GM12878 (cell line): ENCODE measurements around the gene ASB3. TPM values are rescaled to one million over a fixed set of nuclear protein-coding genes. Genes with fewer than 3 reads are reported as not detected.

Source experiments
- ATAC-seq: fragments of 200-7000 bp; cut with Tn5 transposase; 3 replicates; pipeline ENCODE4 v1.9.1; 2020; ENCODE audit warnings: mild to moderate bottlenecking, moderate library complexity
- BruUV-seq: library from RNA; stranded (reverse); fragments of 400-500 nt; replicated peaks from 2 replicates; lab custom pipeline; 2021; lab: Mats Ljungman, UMichigan
- CTCF ChIA-PET: fragments of 300-600 bp; sonication (Branson Sonifier 250); formaldehyde crosslinking; extraction: SDS; loops from one replicate; lab custom pipeline; 2021; ENCODE audit warnings: inconsistent platforms; lab: Yijun Ruan, JAX
- POLR2A ChIA-PET: fragments of 350-600 bp; formaldehyde crosslinking; extraction: SDS; loops from one replicate; lab custom pipeline; 2021; ENCODE audit warnings: inconsistent platforms; lab: Charles Lee
- RAD21 ChIA-PET: fragments of 300-600 bp; sonication (Branson Sonifier 250); formaldehyde crosslinking; loops from one replicate; lab custom pipeline; 2023; ENCODE audit warnings: antibody characterized with exemption; ENCODE audit not compliant: unreplicated experiment; lab: Charles Lee
- SMC1A ChIA-PET: fragments of 300-600 bp; sonication (Branson Sonifier 250); formaldehyde crosslinking; loops from one replicate; lab custom pipeline; 2023; ENCODE audit not compliant: unreplicated experiment, uncharacterized antibody; lab: Charles Lee
- DNase-seq: peaks from one replicate; pipeline ENCODE4 v3.0.0-alpha.2; 2011; ENCODE audit warnings: low read depth, low spot score
- FAIRE-seq: peaks from 3 replicates; lab custom pipeline; 2011; peaks lifted over from hg19 to GRCh38; lab: Jason Lieb, UNC
- H2AFZ ChIP-seq: 2 replicates; pipeline ENCODE4 v1.6.0; 2011; ENCODE audit warnings: low read depth, low read length, control low read depth; ENCODE audit not compliant: control insufficient read depth
- H3K27ac ChIP-seq: 2 replicates; pipeline ENCODE4 v1.5.1; 2011; ENCODE audit warnings: control low read depth; ENCODE audit not compliant: control insufficient read depth, insufficient read depth
- H3K27me3 ChIP-seq, 2 experiments: replicated peaks in 1 of 2; 2 replicates each; pipeline versions ENCODE4 v1.6.0 to v1.6.1; 2011; ENCODE audit warnings: low read length in 1 of 2; ENCODE audit not compliant: control insufficient read depth in 2 of 2, insufficient read depth in 2 of 2
- H3K36me3 ChIP-seq, 2 experiments: 2 replicates each; pipeline ENCODE4 v1.5.1; 2011; ENCODE audit warnings: low read length in 1 of 2; ENCODE audit not compliant: control insufficient read depth in 2 of 2, insufficient read depth in 2 of 2
- H3K4me1 ChIP-seq: 2 replicates; pipeline ENCODE4 v1.6.1; 2011; ENCODE audit warnings: mild to moderate bottlenecking, low read length, moderate library complexity, mixed read lengths; ENCODE audit not compliant: control insufficient read depth, insufficient read depth
- H3K4me2 ChIP-seq: 2 replicates; pipeline ENCODE4 v1.6.0; 2011; ENCODE audit warnings: control low read depth; ENCODE audit not compliant: control insufficient read depth, insufficient read depth
- H3K4me3 ChIP-seq: fragments of 200-600 bp; sonication (generic); 2 replicates; pipeline ENCODE4 v1.5.1; 2016
- H3K79me2 ChIP-seq: 2 replicates; pipeline ENCODE4 v1.6.0; 2011; ENCODE audit warnings: low read length; ENCODE audit not compliant: control insufficient read depth, insufficient read depth
- H3K9ac ChIP-seq: 2 replicates; pipeline ENCODE4 v1.8.0; 2011; ENCODE audit warnings: low read length, control low read depth, mixed read lengths; ENCODE audit not compliant: control insufficient read depth, insufficient read depth
- H3K9me3 ChIP-seq: replicated peaks from 3 replicates; pipeline ENCODE4 v1.5.1; 2011; ENCODE audit warnings: mild to moderate bottlenecking, low read length; ENCODE audit not compliant: control insufficient read depth, insufficient read depth
- H4K20me1 ChIP-seq: 2 replicates; pipeline ENCODE4 v1.6.0; 2011; ENCODE audit not compliant: control insufficient read depth, insufficient read depth
- ATF2 ChIP-seq: IDR thresholded peaks from 2 replicates; pipeline ENCODE4 v1.6.1; 2012; ENCODE audit warnings: low read length, inconsistent platforms
- CREM ChIP-seq: IDR thresholded peaks from 2 replicates; pipeline ENCODE4 v1.6.1; 2014; ENCODE audit warnings: antibody characterized with exemption, low read depth
- E2F8 ChIP-seq: fragments of 450-650 bp; IDR thresholded peaks from 2 replicates; pipeline ENCODE4 v1.6.1; 2018; ENCODE audit warnings: mild to moderate bottlenecking, low read depth, moderate library complexity; ENCODE audit not compliant: partially characterized antibody
- GATAD2B ChIP-seq: fragments of 450-650 bp; conservative IDR thresholded peaks from 2 replicates; pipeline ENCODE4 v1.6.1; 2017; ENCODE audit warnings: low read depth, mild to moderate bottlenecking, moderate library complexity
- WGBS: methylation state at CpG from one replicate; pipeline ENCODE4 v1.1.6; 2016; ENCODE audit warnings: low lambda C conversion rate; ENCODE audit not compliant: insufficient replicate concordance, insufficient coverage; ENCODE audit errors: missing lambda C conversion rate; 5-methylcytosine and 5-hydroxymethylcytosine counted together
- in situ Hi-C: fragments of 300-500 bp; cut with MboI; formaldehyde crosslinking; loops from 9 replicates; pipeline ENCODE4 v1.14.3; 2018; ENCODE audit warnings: mixed read lengths
- intact Hi-C: fragments of 100-400 bp; cut with micrococcal nuclease; formaldehyde crosslinking; loops from one replicate; pipeline ENCODE4 v1.14.2; 2022; ENCODE audit not compliant: unreplicated experiment
- polyA plus RNA-seq, 11 experiments: library from polyadenylated mRNA; depleted of rRNA in 4 of 11; unstranded in 6 of 11; stranded (reverse) in 5 of 11; fragments of >200 nt; fragmentation: Nextera tagmentation in 4 of 11; fragmentation: Illumina TruSeq in 1 of 11; extraction: Ambion mirVana in 4 of 11; extraction: Trizol in 1 of 11; gene quantifications; 1 replicate in 1 of 11; 2 replicates in 10 of 11; pipeline versions ENCODE4 v1.2.1 to v1.2.3, GENCODE V29; 2011 to 2016; ENCODE audit warnings: inconsistent platforms in 2 of 11, missing spikeins in 2 of 11, low read depth in 1 of 11
- total RNA-seq, 4 experiments: library from RNA; depleted of rRNA in 3 of 4; stranded (reverse); fragments of >200 nt in 3 of 4; fragmentation: Illumina TruSeq in 1 of 4; extraction: Trizol in 1 of 4; gene quantifications; 2 replicates each; pipeline versions ENCODE4 v1.2.1 to v1.2.3, GENCODE V29; 2013 to 2021

ASB3 gene
- total and polyA plus RNA-seq, 10 of the 15 experiments (the other 5 are each of a cell fraction or from before 2014, with no cell fraction given): 16.4 to 30.9 (median 22.6) TPM

- peaks cover 22% of the 10 kb centered on the region for H3K79me2 ChIP-seq
- no peak overlapping the region for H2AFZ ChIP-seq
- ChIA-PET RAD21 (no interaction called here), CTCF (no interaction called here), POLR2A (no interaction called here), SMC1A (no interaction called here)
- no peak overlapping the region for H3K27ac ChIP-seq
- WGBS: 98% methylated on average over 3 of the region's 3 CpGs
- H3K9ac ChIP-seq: no peak overlapping the region
- BruUV-seq: no TSS peak
- no peak for FAIRE-seq
- no peaks in the 10 kb centered on the region for H3K4me1 ChIP-seq
- H3K27me3 ChIP-seq: no peaks in the 10 kb centered on the region
- H3K36me3 ChIP-seq: peaks cover 0 to 3% of the 10 kb centered on the region in 2 experiments; a peak in 2 of 4 replicates
- H3K9me3 ChIP-seq: no peaks in the 10 kb centered on the region
- in situ Hi-C loops: no loop called here
- H3K4me3 ChIP-seq: no peak overlapping the region
- H4K20me1 ChIP-seq: no peaks in the 10 kb centered on the region
- no peak for DNase-seq
- intact Hi-C loops: no loop called here
- H3K4me2 ChIP-seq: no peak overlapping the region
- no peak for ATAC-seq
- no peak for TF ChIP-seq E2F8
- no peak for TF ChIP-seq ATF2
- TF ChIP-seq CREM: no peak
- no peak for TF ChIP-seq GATAD2B
Observed at GRCh38 chr2:53793821-53794220, 7.1 kb upstream of the ASB3 start.
